ENCODE results near the gene ERC2.

Gene ERC2

DNA sequence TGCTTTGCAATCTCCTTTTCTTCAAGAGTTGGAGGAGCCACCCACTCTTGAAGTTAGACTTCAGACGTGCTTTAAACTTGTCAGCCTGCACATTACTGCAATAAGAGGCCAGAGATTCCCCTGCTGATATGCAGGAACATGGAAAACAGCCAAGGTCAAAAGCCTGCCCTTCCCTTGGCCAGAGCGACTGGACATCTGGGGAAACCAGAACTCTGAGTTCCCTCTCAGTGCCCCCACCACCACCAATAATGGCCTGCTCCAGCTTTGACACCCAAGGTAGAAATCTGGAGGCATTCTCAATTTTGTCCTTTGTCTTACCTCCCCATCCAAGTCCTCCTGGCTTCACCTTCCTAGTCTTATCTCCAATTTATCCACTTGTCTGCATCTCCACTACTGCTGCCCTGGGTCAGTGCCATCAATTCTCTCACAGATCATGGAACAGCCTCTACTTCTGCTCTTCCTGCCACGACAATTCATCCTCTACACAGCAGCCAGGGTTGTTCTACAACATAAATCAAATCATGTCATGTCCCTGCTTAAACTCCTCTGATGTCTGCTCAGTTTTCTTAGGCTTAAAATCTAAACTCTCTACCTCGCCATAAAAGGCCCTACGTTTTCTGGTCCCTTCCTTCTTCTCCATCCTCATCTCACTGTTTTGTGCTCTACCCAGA lies 789.6 kb downstream of the ERC2 start:
- no peak for DNase-seq (ENCODE audit: low spot score)

DNA sequence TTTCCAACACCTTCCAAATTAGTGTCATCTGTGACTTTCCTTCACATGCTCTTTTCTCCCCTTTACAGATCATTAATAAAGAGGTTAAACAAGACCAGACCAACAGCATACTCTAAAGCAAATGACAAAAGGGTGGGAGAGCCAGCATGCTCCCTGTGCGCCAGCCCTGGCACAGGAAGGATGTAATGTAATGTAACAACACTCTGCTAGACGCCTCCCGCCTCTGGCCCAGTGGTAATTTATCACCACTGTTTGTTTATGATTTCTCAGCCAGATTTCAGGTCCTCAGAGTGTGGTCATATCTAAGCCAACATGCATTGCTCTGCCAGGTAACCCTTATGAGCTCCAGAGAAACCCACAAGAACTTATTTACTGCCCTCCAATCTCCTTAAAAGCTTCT lies 791.6 kb downstream of the ERC2 start:
- no peak for DNase-seq (ENCODE audit: low spot score)

DNA sequence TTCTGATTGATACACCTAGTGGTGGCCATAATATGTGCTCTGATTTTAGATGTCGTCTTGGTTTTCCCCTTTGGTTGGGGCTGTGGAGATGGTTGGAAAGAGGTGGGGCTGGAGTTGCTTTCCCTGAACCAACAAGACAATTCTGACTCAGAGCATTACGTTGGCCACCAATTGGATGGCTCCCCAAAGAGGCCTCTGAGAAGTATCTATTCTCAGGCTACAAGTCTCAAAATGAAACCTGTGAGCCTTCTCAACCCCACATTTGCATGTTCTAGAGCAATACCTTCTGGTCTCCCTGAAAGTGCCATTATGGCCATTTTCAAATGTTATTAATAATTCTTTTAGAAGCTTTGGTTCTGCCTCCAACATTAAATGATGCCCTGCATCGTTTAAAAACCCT lies 792.8 kb downstream of the ERC2 start:
- DNase-seq (ENCODE audit: low spot score) = no peak

DNA sequence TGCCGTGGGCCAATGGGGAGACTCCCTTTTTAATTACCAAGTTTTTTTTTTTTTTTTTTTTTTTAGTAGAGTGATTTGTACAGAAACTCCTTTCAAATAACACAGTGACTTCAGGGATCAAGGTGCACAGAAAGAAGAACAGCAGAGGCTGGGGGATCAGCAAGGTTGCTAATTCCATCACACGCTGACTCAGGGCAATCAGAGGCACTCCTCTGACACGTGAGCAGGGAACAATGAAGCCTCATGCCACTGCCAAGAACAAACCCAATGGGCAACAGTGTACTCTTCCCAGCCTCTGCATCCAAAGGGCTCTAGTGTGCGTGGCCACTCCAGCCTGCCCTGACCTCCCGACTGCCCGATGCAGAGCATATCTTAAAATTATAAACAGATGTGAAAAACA lies 794.5 kb downstream of the ERC2 start:
- no peak for DNase-seq (ENCODE audit: low spot score)

GRCh38 chr3:55669133-55669532 lies 799.1 kb downstream of the ERC2 start:
- DNase-seq (ENCODE audit: low spot score) = no peak

DNA sequence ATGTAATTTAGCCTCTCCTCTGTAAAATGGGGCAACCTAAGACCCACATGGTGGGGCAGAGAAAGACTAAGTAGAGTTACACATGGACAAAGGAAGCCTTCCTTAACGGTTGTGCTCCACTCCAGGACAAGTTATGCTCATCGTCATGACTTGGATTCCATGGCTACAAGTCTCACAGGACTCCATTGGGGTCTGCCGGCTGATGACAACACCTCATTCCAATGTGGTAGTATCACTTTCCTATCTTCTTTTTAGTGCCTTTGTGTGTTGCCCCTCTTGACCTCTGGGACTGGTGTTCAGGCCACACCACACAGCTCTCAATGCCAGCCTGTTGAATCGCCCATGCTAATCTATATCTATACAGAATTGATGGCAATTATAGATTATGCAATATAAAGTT lies 799.9 kb downstream of the ERC2 start:
- no peak for DNase-seq (ENCODE audit: low spot score)

- DNase-seq (ENCODE audit: low spot score) = no peak
Observed at GRCh38 chr3:55664387-55664786, 803.9 kb downstream of the ERC2 start.

DNA sequence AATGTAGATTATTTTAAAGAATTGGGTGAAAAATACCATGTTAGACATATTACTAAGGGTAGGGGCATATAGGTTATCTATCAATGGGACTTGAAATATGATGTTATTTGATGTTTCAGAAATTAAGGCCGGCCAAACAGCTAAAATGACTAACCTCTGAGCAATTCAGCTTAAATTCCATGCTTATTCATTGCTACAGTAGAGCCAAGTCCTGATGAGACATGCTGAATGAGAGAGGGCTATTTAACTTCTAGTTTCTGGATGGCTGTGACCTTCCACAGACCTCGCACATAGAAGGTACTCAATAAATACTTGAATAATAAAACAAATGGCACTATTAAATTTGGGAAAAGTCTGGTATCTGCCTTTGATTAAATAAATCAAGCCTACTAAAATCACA lies 805.6 kb downstream of the ERC2 start:
- DNase-seq (ENCODE audit: low spot score) = no peak

DNA sequence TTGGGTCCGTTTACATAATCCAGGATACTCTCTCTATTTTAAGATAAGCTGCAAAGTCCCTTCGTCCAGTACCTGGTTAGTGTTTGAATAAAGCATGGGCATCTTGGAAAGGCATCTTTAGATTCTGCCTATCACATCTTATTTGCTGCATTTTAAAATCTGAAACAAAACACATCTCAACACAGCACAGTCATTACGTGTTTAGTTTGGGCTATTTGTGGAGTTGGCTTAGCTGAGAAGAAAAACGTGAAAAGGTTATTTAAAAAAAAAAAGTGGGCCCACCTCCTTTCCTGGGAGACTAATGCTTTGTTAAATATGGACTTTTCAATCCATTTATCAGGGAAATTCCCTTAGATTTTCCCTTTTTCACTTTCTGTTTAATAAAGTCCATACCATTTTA lies 806.7 kb downstream of the ERC2 start:
- DNase-seq (ENCODE audit: low spot score) = no peak

DNA sequence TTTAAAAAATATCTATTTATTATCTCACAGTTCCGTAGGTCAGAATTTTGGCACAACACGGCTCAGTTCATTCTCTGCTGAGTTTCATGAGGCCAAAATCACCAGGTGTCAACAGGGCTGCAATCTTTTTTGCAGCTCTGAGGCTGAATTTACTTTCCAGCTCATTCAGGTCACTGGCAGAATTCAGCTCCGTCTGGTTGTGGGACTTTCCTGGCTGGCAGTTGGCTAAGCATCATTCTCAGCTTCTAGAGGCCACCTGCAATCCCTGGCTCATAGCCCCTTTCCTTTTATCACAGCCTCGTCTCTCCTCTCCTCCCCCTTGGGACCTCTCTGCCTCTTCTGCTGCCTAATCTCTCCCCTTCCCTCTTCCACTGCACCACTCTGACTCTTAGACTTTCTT lies 807.1 kb downstream of the ERC2 start:
- no peak for DNase-seq (ENCODE audit: low spot score)

DNA sequence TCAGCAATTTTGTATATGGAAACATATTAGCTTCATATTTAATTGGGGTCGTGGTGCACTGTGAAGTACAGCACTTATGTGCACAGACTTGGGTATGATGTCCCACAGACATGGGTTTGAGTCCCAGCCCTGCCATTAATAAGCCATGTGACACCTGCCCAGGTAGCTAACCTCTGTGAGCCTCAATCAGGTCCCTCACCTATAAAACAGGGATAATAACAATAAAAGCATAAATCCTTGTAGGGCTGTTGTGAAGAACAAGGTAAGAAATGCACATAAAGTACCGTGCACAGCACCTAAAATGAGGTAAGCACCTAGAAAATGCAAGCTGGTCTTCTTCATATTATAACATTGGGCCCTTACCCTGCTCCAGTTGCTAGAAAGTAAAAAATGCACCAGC lies 807.6 kb downstream of the ERC2 start:
- DNase-seq (ENCODE audit: low spot score) = no peak

DNA sequence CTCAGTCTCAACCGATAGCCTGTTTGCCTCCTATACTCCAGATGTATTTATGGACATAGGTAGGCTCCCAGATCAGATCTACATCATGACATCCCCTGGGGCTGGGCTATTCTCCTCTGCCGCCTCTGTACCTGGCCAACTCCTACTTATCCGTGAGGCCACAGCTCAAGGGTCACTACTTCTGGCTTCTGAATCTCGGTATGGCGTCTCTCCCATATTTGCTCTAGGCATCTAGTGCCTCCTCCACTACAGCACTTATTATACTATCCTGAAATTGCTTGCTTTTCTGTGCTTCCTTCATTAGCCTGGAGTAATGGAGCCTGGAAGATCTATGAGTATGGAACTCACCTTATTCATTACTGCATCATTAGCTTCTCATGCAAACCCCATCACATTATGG lies 808.6 kb downstream of the ERC2 start:
- no peak for DNase-seq (ENCODE audit: low spot score)

GRCh38 chr3:55658690-55659562 lies 809.3 kb downstream of the ERC2 start:
- DNase-seq (ENCODE audit: low spot score) = no peak

GRCh38 chr3:55658270-55658669 lies 810.0 kb downstream of the ERC2 start:
- no peak for DNase-seq (ENCODE audit: low spot score)

- DNase-seq (ENCODE audit: low spot score) = no peak
Observed at GRCh38 chr3:55655544-55655943, 812.7 kb downstream of the ERC2 start.

- DNase-seq (ENCODE audit: low spot score) = no peak
Observed at GRCh38 chr3:55654123-55654760, 814.0 kb downstream of the ERC2 start.

GRCh38 chr3:55651011-55651410 lies 817.3 kb downstream of the ERC2 start:
- DNase-seq (ENCODE audit: low spot score) = no peak

DNA sequence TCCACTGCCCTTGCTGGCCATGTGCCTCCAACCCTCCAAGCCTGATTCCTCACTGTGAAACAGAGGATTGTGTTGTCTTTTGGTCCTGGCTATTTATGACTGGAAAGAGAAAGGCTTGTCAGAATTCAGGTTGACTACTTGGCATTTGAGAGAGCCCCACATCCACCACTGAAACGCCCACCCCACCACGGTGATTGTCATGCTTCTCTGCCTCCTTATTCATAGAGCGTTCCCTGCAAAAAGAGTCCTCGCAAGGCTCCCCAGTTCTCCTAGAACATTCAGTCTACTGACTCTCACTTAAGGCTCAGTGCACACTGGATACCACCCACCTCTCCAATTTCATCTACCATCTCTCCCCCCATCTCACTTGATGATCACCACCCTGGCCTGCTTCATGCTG lies 818.3 kb downstream of the ERC2 start:
- no peak for DNase-seq (ENCODE audit: low spot score)

GRCh38 chr3:55649554-55649953 lies 818.7 kb downstream of the ERC2 start:
- no peak for DNase-seq (ENCODE audit: low spot score)

DNA sequence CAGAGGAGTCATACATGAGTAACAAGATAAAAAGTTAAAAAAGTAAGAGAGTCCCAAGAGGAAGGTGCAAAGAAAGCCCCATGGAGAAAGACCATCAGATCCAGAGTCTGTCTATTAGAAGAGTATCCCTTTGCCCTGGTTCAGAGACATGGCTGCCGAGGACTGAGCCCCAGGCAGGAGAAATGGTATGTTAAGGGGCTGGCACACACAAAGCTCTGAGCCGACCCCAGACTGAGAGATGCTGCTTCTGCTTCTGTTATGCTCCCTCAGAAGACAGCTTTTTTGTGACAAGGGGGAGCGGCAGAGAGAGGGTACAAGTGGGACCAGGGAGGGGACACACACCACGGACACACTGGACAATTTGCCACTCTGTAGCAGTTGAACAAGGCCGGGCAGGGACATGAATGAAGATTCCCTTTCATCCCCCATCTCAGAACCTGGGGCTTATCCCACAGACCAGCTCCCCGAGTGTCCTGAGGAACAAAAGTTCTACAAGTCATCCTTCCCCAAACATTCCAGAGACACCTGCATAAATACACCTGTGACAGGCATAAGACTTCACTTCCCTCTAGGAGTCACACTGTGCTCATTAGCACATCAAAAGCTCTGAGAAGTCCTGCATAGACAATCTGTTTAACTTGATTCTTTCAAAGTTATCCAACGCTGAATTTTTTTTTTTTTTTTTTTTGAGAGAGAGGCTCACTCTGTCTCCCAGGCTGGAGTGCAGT lies 819.5 kb downstream of the ERC2 start:
- DNase-seq (ENCODE audit: low spot score) = no peak

DNA sequence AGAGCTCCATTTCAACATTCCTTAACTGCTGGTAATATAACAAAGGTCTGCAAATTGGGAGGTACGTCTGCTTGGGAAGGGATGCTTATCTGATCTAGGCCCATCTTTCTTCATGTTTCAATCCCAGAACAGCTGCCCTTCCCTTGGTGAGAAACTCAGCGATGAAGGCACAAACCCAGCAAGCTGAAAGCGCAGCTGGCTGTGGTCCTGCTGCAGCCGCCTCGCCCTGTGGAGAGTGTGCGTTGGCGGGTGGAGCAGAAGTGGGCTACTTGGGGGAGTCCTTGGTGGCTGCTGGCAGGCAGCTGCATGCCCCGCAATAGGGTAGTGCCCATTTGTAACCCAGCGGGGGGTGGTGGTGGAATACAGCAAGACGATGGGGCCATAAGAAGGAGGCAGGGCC lies 820.6 kb downstream of the ERC2 start:
- DNase-seq (ENCODE audit: low spot score) = no peak

DNA sequence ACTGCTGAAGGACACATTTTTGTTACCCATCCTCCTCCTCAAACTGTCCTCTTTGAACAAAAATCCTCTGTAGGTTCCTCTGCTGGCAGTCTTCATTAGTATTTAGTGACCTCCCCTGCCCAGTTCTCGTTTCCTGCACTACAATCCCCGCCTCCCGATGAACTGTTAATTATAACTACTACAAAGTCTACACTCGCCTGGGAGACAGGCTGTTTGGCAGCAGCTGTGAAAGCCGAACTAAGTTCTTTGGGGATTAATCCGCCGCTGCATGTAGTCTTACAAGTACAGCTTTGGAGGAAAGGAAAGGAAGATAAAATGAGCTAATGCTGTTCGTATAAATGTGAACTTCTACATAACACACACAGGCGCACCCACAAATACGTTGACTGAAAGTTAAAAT lies 821.2 kb downstream of the ERC2 start:
- no peak for DNase-seq (ENCODE audit: low spot score)

DNA sequence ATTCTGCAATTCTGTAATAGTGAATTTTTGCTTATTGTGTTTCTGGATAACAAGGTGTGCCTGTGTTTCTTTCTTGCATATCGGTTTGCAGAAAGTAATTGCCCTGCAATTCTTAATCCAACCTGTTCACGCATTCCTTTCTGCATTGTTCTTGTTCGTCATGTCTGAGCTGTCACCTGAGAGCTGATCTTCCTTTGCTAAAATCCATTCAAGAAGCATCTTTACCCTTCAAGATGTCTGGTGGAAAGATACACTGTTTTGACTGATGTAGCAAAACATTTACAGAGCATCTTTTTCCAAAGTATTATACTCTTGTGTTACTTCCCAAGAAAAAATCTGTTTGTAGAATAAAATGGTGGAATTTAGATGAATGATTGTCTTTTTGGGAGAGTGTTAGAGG lies 822.1 kb downstream of the ERC2 start:
- DNase-seq (ENCODE audit: low spot score) = no peak

Measured in globus pallidus (tissue), 1 donor.